ENCODE results near the gene ENPP3.
A peak's percentile ranks its signal among the peaks of the same experiment; 100 is the strongest.

The ENPP3 gene

DNA sequence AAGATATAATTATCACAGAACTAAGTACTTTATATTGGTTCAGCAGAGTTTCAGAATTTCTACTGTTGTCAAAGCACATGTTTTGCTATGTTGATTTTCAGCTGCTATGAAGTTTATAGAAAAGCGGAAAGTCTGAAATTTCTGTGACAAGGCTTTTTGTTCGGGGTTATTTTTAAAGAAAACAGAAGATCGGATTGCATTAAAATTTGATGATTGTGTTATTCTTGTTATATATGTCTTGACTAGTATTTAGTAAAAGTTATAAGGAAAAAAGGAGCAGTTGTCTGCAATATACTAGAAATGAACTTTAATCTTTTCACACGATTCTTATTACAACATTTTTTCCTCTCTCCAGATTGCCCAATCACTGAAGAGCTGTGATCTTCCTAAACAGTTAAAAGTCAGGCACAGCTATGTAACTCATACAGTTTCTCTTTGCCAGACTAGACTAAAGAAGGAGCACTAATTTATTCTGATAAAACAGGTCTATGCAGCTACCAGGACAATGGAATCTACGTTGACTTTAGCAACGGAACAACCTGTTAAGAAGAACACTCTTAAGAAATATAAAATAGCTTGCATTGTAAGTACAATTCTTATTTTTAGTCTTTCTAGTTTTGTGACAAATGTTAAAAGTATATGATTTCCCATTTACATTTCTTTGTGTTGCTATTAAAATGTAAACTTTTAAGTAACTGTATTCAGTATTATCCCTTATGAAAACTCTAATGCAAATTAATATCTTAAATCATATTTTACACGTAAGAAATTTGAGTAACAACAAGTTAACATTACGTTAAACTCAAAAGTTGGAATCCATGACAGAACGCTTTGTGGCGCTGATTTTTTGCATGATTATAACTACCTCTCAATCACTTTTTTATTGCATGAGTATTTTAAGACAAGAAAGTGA, at the start of gene ENPP3:
Gene ENPP3 (plus strand): TSS at position 423 of the 913 bp plus-strand sequence. CDS start 83 bp downstream, at position 506.
- no peak for DNase-seq (ENCODE audit: extremely low read depth in 1 of 2, low read depth in 1 of 2)

DNA sequence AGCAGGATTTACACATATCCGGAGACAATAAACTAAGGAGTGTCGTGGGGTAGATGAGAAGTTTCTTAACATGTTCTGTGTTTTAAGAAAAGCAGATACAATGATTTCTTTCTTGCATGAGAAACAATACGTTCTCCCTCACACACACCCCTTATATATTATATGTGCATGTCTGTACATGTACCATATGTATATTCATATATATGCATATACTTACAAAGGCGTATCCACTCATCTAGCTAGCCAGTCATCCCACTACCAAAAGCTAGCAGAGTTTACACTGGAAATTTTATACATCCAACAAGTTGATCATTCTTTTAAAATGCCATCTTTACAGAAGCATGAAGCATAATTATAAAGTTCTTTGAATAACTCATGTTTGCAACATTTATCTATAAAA, 49.2 kb upstream of the ENPP3 start:
- no peak for DNase-seq (ENCODE audit: extremely low read depth in 1 of 2, low read depth in 1 of 2)

DNA sequence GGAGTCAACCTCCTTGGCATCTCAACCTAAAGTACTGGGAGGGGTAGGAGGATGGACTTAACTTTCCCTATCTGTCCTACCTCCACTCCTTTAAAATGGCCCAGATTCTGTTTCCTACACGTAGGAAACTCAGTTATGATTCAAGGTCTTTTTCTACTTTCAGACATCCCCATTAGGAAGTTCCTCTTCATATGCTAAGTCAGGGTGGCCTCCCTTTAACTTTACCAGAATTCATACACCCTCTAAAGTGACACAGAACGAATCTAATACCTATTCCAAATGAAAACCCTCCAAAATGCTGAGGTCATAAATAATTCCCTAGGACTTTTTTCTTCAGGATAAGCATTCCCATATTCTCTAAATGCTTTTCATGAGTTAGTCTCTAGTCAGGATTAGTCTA, 48.5 kb upstream of the ENPP3 start:
- no peak for DNase-seq (ENCODE audit: extremely low read depth in 1 of 2, low read depth in 1 of 2)

DNA sequence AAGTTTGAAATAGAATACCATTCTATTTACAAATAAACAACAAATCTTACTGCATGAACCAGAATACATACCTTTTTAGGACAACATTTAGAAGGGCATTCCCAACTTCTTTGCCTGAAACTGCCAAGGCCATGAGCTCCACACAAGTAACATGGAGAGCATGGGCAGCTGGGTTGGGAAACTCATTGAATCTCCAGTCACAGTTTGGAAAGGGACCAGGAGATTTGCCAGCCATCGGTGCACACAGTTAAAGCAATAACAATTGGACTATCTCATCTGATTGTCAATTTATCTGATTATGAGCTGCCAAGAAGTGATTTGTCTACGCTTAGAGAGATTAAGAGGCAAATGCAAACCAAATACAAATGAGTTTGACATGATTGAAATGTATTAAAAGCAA, 44.2 kb upstream of the ENPP3 start:
- DNase-seq (ENCODE audit: extremely low read depth in 1 of 2, low read depth in 1 of 2) = no peak

DNA sequence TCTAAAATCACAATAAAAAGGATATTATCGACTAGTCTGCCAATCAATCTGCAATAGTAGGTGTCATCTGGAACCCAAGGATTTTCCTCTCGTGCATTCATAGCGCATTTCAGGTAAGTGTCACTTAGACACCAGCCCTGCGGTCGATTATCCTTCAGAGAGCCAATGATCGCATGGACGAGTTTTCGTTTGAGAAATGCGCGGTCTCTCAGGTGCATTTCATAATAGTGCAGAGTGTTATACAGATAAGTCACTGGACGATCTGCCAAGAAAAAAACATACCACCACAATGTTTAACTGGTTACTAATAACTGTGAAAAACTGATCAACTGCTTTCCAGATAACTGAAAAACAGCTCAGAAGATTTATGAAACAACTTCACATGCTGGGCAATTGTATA, 43.0 kb upstream of the ENPP3 start:
- no peak for DNase-seq (ENCODE audit: extremely low read depth in 1 of 2, low read depth in 1 of 2)

DNA sequence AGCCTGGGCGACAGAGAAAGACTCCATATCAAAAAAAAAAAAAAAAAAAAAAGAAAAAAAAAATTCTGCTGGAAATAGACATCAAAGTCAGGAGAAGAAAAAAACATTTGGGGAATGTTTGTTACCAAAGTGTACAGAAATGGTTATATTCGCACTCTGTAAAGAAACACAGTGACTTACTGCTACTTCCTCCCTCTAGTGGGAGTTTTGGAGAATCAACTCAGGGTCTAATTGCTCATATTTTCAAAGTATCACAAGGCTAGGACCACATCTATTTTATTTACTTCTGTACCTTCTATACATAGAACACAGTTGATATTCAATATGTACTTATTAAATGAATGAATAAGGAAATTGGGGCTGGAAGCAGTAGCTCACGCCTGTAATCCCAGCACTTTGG, 39.7 kb upstream of the ENPP3 start:
- no peak for DNase-seq (ENCODE audit: extremely low read depth in 1 of 2, low read depth in 1 of 2)

DNA sequence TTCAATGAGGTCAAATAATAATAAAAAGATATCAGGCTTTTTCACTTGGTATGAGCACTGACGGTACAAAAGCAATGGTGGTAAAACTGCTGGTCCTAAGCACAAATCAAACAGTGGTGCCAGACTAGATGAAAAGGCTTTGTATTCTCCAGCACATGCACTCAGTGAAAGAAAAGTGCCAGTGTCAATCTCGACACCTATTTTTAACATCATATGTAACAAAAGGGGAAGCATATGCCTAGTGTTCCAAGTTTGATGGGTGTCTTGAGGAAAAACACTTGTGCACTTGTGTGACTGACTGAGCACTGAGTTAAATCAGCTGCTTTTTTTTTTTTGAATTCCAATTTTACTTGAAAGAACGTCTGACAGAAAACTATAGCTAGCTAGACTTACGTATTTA, 36.4 kb upstream of the ENPP3 start:
- DNase-seq (ENCODE audit: extremely low read depth in 1 of 2, low read depth in 1 of 2) = no peak

DNA sequence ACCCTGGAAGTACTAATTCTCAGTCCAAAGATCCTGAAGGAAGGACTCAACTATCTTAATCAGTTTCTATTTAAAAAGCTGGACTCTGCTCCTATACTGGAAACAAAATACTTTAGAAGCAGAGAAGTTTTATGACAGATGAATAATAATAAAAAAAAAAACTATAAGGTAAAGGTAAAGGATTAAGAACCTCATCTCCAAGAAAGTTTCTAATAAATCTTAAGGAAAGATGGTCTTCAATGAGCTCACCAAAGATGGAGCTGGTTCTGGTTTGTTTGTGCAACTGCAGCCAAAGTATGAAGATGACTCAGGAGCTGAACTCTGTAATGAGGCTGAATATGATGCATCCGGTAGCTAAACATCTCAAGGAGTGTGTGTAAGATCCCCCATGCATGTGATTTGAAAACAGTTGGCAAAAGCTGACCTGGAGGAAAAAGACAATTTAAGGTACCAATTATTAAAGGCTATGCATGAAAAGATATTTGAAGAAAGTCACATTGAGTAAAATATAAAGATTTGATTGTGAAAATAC, 34.3 kb upstream of the ENPP3 start:
- DNase-seq (ENCODE audit: extremely low read depth in 1 of 2, low read depth in 1 of 2) = no peak

DNA sequence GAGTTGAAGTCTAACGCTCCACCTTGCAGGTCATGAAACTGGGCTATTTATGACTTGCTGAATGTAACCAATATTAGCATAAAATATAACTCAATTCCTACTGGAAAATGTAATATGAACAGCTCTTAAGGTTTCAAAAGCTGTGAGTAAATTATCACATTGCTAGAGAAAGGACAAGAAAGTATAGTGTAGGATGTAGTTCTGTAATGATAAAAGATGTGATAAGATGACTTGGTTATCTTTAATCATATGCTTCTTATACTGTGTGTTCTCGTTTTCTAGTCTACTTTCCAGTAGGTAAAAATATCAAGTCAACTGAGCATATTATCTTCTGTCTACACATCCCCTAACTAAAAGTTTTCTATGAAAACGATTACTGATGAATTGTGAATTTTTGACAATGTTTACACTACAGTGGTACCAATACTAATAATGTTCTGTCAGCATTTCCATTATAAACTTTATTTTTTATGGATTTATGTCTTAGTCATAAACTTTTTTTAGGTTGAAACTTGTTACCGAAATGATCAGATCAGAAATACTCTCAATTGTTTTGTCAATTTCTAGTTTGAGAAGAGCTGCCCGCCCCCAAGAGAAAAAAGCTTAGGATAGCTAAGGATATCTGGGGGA, 23.7 kb upstream of the ENPP3 start:
- no peak for DNase-seq (ENCODE audit: extremely low read depth in 1 of 2, low read depth in 1 of 2)

DNA sequence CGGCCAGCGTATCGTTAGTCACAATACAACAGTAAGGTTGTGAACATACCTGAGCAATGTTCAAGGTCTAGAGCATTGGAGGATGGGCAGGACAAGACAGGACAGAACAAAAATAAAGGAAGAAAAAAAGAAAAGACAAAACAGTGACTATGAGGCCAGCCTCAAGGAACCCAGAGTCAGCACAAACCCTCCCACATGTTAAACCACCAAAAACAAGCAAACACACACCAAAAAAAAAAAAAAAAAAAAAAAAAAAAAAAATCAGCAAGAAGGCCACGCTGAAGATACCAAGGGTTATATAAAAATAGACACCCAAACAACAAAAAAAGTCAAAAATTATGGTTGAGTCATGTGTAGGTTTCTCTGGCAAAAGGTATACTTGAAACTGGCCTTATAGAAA, 21.8 kb upstream of the ENPP3 start:
- no peak for DNase-seq (ENCODE audit: extremely low read depth in 1 of 2, low read depth in 1 of 2)

DNA sequence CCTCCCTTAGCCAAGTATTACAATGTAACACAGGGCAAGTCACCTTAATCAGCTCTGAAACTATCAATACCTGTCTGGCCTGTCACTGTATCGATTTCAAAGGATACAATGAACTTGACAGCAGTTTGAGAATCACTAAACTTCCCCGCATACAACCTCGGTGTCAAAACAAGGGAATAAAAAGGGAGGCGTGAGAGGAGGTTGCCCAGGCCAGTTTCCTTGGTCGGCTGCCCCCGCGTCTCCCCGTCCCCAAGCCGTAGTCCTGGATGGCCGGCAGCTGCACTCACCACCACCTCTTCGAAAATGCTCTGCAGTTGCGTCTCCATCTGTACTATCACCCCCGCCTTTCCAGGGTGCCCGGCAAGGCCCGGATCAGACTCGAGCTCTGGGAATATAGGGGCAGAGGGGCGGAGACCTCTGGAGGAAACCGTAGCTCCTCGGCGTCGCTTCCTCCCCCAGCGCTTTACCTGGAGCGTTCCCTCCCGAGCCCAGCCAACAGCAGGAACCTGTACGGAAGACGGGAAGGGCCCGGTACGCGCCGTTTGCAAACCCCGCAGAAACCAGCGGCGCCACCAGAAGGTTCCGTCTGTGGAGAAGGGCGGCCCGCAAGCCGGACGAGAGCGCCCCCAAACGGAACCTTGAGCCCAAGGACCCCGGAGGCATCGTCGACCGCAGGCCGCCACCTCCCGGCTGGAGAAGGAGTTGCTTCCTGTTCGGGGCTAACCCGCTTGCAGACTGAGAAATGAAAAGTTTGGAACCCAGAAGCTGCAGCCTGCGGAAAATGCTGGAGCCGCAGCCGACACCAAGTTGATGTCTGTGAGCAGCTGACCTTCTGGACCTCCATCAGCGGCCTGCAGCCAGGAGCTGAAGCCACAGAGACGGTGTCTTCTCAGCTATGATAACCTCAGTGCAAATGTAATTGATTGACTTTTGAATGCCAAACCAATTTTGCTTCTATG, 9.1 kb upstream of the ENPP3 start, which contains the start of gene MED23:
Gene MED23 (minus strand): TSS at position 519 of the 959 bp plus-strand sequence. CDS start 193 bp downstream, at position 326.
- DNase-seq (ENCODE audit: extremely low read depth in 1 of 2, low read depth in 1 of 2) = peak; percentile 87 to 88

DNA sequence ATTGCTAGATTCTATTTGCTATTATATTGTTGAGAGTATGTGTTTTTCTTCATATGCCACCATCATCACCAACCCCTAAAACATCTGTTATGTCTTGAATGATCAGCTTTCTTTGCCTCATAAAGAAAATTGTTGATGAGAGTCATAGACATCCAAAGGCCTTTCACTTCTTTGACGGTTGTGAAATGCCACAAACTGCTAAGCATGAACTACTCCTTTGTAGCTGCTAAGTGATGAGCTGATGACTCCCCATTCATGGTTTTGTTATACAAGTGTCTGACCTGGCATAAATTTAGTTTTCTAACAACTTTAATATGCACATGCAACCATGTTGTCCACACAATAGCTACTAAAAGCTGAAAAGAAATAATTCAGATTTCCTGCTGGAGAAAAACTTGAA, 8.4 kb upstream of the ENPP3 start:
- DNase-seq (ENCODE audit: extremely low read depth in 1 of 2, low read depth in 1 of 2) = no peak

DNA sequence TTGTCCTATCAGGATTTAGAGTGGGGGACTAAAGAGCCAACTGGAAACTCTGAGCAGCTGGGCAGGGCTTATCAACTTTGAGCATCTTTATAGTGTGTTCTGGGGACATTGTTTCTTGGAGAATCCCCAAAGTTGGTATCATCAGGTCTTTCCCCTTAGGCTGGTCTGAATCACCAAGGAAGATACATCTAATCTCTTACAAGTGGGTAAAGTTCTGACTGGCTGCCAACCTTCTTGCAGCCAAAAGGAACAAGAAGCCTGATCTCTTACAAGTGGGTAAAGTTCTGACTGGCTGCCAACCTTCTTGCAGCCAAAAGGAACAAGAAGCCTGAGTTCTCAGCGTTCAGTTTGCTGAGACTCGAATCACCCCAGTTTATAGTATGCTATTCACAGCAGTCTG, 7.5 kb upstream of the ENPP3 start:
- DNase-seq (ENCODE audit: extremely low read depth in 1 of 2, low read depth in 1 of 2) = no peak

DNA sequence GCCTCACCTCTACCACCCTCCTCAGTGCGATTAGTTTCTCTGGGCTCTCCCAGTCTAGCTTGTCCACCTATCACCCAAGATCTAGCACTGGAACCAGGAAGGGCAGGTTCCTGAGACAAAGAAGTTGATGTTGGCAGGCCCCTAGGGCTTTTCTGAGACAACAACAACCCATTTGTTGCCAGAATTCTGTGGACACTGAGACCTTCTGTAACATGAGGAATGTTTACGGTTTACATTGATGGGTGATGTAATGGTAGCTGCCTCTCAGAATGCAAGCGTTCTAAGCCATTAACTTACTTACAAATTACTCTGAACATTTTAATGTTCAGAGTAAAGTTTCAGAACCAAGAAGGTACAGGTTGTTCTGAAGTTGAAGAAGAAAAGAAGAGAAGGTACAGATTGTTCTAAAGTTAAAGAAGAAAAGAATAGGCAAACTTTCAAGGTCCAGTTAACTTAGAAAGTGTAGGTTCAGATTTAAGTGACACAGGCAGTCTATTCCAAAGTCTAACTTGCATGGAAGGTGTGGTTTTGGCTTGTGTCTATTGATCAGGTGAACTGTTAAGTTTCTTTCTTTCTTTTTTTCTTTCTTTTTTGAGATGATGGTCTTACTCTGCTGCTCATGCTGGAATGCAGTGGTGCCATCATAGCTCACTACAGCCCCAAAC, 5.3 kb upstream of the ENPP3 start:
- DNase-seq (ENCODE audit: extremely low read depth in 1 of 2, low read depth in 1 of 2) = no peak

DNA sequence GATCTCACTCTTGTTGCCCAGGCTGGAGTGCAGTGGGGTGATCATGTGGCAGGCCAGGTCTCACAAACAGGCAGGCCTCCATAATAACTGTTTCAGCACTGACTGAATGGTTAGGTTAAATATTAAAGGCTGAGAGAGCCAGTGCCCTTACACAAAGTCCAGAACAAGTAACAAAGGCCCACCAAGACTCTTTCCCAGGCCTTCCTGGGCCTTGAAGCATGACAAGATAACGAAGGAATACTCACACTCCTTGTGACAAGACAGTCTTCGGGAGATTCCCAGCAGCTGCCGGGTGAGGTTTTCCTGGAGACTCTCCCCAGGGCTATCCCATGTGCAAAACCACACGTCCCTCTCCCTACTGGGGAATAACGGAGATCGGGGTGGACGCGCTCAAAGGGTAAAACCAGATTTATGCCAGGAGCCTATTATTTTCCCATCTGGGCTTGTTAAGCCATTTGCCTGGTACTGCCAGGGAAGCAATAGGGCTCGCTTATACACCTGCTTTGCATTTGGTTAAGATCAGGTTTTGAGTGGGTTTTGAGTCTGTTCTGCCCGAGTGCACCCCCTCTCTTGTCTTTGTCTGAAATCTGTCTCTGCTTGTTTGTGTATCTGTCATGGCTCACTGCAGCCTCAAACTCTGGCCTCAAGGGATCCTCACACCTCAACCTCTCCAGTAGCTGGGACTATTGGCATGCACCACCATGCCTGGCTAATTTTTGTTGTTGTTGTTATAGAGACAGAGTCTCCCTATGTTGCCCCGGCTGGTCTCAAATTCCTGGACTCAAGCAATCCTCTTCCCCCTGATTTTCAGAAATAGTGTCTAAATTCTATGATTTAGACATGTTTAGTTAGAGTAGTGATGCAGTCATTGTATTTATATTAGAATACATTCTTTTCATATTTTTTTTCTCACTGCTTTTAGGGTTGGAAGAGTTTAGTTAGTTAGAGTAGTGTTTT, 1.4 kb upstream of the ENPP3 start:
- DNase-seq (ENCODE audit: extremely low read depth in 1 of 2, low read depth in 1 of 2) = no peak

DNA sequence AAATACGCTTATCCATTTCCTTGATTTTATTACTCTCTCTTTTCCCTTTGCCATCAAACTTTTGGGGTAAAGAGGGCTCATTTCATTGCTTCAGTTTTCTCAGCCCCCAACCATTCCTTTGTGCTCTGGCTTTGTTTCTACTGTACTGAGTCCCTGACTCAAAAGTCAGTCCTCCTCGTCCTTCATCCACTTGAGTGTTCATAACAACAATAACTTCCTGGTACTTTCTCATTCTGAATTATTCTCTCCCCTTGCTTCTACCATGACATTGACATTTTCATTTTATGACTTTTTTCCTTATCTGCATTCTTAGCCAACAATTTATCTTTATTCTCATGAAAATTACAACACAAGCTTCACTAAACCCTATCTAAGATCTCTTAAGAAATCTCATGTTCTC, 911 bp downstream of the ENPP3 start:
- no peak for DNase-seq (ENCODE audit: extremely low read depth in 1 of 2, low read depth in 1 of 2)

DNA sequence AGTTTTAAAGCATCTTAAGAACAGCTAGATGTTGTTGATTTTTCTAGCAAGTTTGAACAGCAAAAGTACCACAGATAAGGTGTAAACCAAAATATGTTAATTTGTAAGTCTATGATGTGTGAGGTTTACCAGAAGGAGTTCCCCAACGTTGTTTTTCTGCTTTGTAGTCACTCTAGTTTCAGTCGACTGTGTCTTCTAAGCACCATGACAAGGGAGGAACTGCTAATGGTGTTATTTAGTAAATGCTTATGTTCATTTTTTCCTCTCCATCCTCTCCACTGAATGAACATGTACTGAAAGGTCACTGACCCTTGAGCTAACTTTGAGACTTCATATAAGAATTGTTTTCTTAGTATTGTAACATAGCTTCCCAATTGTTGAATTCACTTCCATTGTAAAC, 3.0 kb downstream of the ENPP3 start:
- no peak for DNase-seq (ENCODE audit: extremely low read depth in 1 of 2, low read depth in 1 of 2)

DNA sequence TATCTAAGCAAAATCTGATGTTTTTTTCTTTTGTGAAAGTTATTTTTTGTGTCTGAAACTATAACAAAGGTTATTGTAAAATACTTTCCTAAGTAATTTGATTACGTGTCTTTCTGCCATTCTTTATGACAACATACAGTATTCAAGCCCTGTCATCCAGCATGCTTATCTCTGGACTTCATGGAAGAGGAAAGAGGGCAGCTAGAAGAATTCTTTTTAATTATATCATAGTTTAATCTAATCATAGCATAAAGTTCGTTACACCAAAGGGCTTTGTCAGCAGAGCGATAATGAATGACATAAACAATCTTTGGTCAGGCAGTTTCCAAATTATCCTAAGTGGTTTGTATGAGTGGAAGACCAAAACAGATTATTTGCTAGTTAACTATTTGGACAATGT, 3.5 kb downstream of the ENPP3 start:
- DNase-seq (ENCODE audit: extremely low read depth in 1 of 2, low read depth in 1 of 2) = no peak

DNA sequence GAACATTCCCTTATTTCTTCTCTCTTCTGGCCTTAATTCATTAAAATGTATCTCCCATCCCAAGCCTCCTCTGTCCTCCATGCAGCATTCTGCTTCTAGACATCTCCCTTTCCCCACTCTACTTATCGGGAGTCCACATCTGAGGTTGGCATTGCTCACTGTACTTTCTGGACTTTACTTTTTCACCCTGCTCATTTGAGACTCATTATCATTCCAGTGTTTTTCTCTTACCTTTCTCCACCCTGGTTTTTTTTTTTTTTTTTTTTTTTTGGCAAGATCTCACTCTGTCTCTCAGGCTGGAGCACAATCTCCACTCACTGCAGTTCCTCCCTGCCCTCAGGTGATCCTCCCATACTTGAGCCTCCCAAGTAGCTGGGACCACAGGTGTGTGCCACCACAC, 4.5 kb downstream of the ENPP3 start:
- no peak for DNase-seq (ENCODE audit: extremely low read depth in 1 of 2, low read depth in 1 of 2)
